HCT116 (cell line): ENCODE data around the gene DPF1.

ENCODE experiments used
- CEBPB ChIP-seq: IDR thresholded peaks from 2 replicates; pipeline ENCODE4 v1.6.1; 2012; ENCODE audit warnings: low read depth
- CTCF ChIP-seq, 3 experiments: fragments of 200-600 bp in 1 of 3; sonication (generic) in 1 of 3; IDR thresholded peaks in 2 of 3; conservative IDR thresholded peaks in 1 of 3; 2 replicates each; pipeline ENCODE4 v1.5.1; 2012 to 2017; ENCODE audit warnings: low read depth in 2 of 3, low read length in 2 of 3, antibody characterized with exemption in 1 of 3, borderline replicate concordance in 1 of 3, control low read depth in 1 of 3, mild to moderate bottlenecking in 1 of 3, mixed read lengths in 1 of 3, mixed run types in 1 of 3, moderate library complexity in 1 of 3; ENCODE audit not compliant: insufficient read depth in 1 of 3
- EZH2 ChIP-seq: fragments of 200-600 bp; sonication (generic); IDR thresholded peaks from 2 replicates; pipeline ENCODE4 v1.6.1; 2017; ENCODE audit warnings: antibody characterized with exemption, mixed run types
- JUND ChIP-seq: IDR thresholded peaks from 2 replicates; pipeline ENCODE4 v1.6.1; 2012
- POLR2A ChIP-seq: IDR thresholded peaks from 2 replicates; pipeline ENCODE4 v1.7.0; 2011; ENCODE audit warnings: borderline replicate concordance; ENCODE audit not compliant: insufficient read depth, insufficient read length; ENCODE audit errors: extremely low read depth
- POLR2AphosphoS5 ChIP-seq: IDR thresholded peaks from 2 replicates; pipeline ENCODE4 v1.6.1; 2011; ENCODE audit warnings: mild to moderate bottlenecking, low read depth, low read length, moderate library complexity
- RAD21 ChIP-seq: IDR thresholded peaks from 2 replicates; pipeline ENCODE4 v1.6.1; 2012; ENCODE audit warnings: low read depth, mild to moderate bottlenecking
- SP1 ChIP-seq: IDR thresholded peaks from 2 replicates; pipeline ENCODE4 v1.6.1; 2012; ENCODE audit warnings: low read depth
- TF ChIP-seq, protein P1 (sequence below): IDR thresholded peaks from 2 replicates; pipeline ENCODE4 v1.6.1; 2012
- TF ChIP-seq, protein P2 (sequence below): IDR thresholded peaks from 2 replicates; pipeline ENCODE4 v1.6.1; 2012; ENCODE audit warnings: low read depth

GRCh38 chr19:38221919-38222830, 1.8 kb downstream of the DPF1 start:
- TF ChIP-seq EZH2 (no peak), POLR2A (no peak), RAD21 (no peak), POLR2AphosphoS5 (no peak), CTCF (IDR thresholded peaks at IDR 0.05 in 2 of 3, conservative IDR thresholded peaks at IDR 0.05 in 1 of 3; ENCODE audit: borderline replicate concordance in 1 of 3, insufficient read depth in 1 of 3, low read depth in 2 of 3, low read length in 2 of 3) (no peak), JUND (no peak), CEBPB (no peak), SP1 (no peak)
- TF ChIP-seq, protein P1, sequence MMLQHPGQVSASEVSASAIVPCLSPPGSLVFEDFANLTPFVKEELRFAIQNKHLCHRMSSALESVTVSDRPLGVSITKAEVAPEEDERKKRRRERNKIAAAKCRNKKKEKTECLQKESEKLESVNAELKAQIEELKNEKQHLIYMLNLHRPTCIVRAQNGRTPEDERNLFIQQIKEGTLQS: no peak
- TF ChIP-seq, protein P2, sequence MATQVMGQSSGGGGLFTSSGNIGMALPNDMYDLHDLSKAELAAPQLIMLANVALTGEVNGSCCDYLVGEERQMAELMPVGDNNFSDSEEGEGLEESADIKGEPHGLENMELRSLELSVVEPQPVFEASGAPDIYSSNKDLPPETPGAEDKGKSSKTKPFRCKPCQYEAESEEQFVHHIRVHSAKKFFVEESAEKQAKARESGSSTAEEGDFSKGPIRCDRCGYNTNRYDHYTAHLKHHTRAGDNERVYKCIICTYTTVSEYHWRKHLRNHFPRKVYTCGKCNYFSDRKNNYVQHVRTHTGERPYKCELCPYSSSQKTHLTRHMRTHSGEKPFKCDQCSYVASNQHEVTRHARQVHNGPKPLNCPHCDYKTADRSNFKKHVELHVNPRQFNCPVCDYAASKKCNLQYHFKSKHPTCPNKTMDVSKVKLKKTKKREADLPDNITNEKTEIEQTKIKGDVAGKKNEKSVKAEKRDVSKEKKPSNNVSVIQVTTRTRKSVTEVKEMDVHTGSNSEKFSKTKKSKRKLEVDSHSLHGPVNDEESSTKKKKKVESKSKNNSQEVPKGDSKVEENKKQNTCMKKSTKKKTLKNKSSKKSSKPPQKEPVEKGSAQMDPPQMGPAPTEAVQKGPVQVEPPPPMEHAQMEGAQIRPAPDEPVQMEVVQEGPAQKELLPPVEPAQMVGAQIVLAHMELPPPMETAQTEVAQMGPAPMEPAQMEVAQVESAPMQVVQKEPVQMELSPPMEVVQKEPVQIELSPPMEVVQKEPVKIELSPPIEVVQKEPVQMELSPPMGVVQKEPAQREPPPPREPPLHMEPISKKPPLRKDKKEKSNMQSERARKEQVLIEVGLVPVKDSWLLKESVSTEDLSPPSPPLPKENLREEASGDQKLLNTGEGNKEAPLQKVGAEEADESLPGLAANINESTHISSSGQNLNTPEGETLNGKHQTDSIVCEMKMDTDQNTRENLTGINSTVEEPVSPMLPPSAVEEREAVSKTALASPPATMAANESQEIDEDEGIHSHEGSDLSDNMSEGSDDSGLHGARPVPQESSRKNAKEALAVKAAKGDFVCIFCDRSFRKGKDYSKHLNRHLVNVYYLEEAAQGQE: no peak
